WTC11 (cell line): ENCODE data around the gene AKAP3. TPM values are rescaled to one million over a fixed set of nuclear protein-coding genes. Genes with fewer than 3 reads are reported as not detected.
A peak's percentile ranks its signal among the peaks of the same experiment; 100 is the strongest.

ENCODE experiments used
- ATAC-seq: fragments of 200-7000 bp; cut with Tn5 transposase; 2 replicates; pipeline ENCODE4 v1.10.0; 2021; ENCODE audit warnings: mild to moderate bottlenecking, moderate library complexity
- CTCF ChIA-PET: fragments of 300-600 bp; sonication (Branson Sonifier 250); formaldehyde crosslinking; loops from one replicate; lab custom pipeline; 2021; ENCODE audit warnings: antibody characterized with exemption; lab: Charles Lee
- POLR2A ChIA-PET: fragments of 350-600 bp; sonication (Branson Sonifier 250); formaldehyde crosslinking; loops from one replicate; lab custom pipeline; 2021; ENCODE audit warnings: antibody characterized with exemption; lab: Charles Lee
- DNase-seq: peaks from one replicate; pipeline ENCODE4 v3.0.0; 2021; ENCODE audit warnings: low spot score
- H3K27ac Mint-ChIP-seq: 2 replicates; pipeline ENCODE4 v1.8.0; 2021; ENCODE audit warnings: mixed read lengths
- H3K27me3 Mint-ChIP-seq: 2 replicates; pipeline ENCODE4 v1.8.0; 2021; ENCODE audit warnings: low read depth, mild to moderate bottlenecking, moderate library complexity, mixed read lengths
- H3K36me3 Mint-ChIP-seq: 2 replicates; pipeline ENCODE4 v1.8.0; 2021; ENCODE audit warnings: mixed read lengths
- H3K4me1 Mint-ChIP-seq: 2 replicates; pipeline ENCODE4 v1.8.0; 2022; ENCODE audit warnings: mixed read lengths
- H3K4me3 Mint-ChIP-seq: 2 replicates; pipeline ENCODE4 v1.8.0; 2021; ENCODE audit warnings: mild to moderate bottlenecking, moderate library complexity, mixed read lengths
- H3K9me3 Mint-ChIP-seq: 2 replicates; pipeline ENCODE4 v1.8.0; 2021; ENCODE audit warnings: mixed read lengths
- CBFB ChIP-seq: sonication (generic); formaldehyde crosslinking; IDR thresholded peaks from 2 replicates; pipeline ENCODE4 v1.8.1; 2022; ENCODE audit warnings: mild to moderate bottlenecking, low read depth, missing genetic modification reagents
- E2F5 ChIP-seq: sonication (generic); formaldehyde crosslinking; IDR thresholded peaks from 2 replicates; pipeline ENCODE4 v1.8.1; 2022; ENCODE audit warnings: mild to moderate bottlenecking, moderate library complexity, missing genetic modification reagents
- ELF4 ChIP-seq: sonication (generic); formaldehyde crosslinking; IDR thresholded peaks from 2 replicates; pipeline ENCODE4 v1.8.1; 2022; ENCODE audit warnings: low read depth, mild to moderate bottlenecking, moderate library complexity, missing genetic modification reagents
- FOXK1 ChIP-seq: sonication (generic); formaldehyde crosslinking; IDR thresholded peaks from 2 replicates; pipeline ENCODE4 v1.8.0; 2022; ENCODE audit warnings: mild to moderate bottlenecking, moderate library complexity, missing genetic modification reagents
- FOXP1 ChIP-seq: sonication (generic); formaldehyde crosslinking; IDR thresholded peaks from 2 replicates; pipeline ENCODE4 v1.8.0; 2022; ENCODE audit warnings: missing genetic modification reagents, mild to moderate bottlenecking, moderate library complexity, borderline replicate concordance
- GRHL2 ChIP-seq: fragments of 250-450 bp; sonication (Bioruptor Pico); IDR thresholded peaks from 2 replicates; pipeline ENCODE4 v1.8.0; 2022; ENCODE audit warnings: mild to moderate bottlenecking, moderate library complexity; ENCODE audit not compliant: insufficient replicate concordance, severe bottlenecking
- GTF2I ChIP-seq: fragments of 250-450 bp; sonication (Bioruptor Pico); conservative IDR thresholded peaks from 2 replicates; pipeline ENCODE4 v1.4.0; 2021; ENCODE audit warnings: mild to moderate bottlenecking
- MYBL2 ChIP-seq: sonication (generic); formaldehyde crosslinking; IDR thresholded peaks from 2 replicates; pipeline ENCODE4 v1.8.1; 2023; ENCODE audit warnings: mild to moderate bottlenecking, moderate library complexity, missing genetic modification reagents
- NFE2L1 ChIP-seq: sonication (generic); formaldehyde crosslinking; IDR thresholded peaks from 2 replicates; pipeline ENCODE4 v1.8.1; 2023; ENCODE audit warnings: missing genetic modification reagents
- NR2C2 ChIP-seq: sonication (generic); formaldehyde crosslinking; IDR thresholded peaks from 2 replicates; pipeline ENCODE4 v1.8.0; 2022; ENCODE audit warnings: mild to moderate bottlenecking, missing genetic modification reagents
- OVOL2 ChIP-seq: fragments of 250-450 bp; sonication (Bioruptor Pico); IDR thresholded peaks from 2 replicates; pipeline ENCODE4 v1.9.0; 2021; ENCODE audit warnings: mild to moderate bottlenecking, borderline replicate concordance
- SP1 ChIP-seq: sonication (generic); formaldehyde crosslinking; conservative IDR thresholded peaks from 2 replicates; pipeline ENCODE4 v1.8.1; 2022; ENCODE audit warnings: missing genetic modification reagents
- ZBTB43 ChIP-seq: sonication (generic); formaldehyde crosslinking; IDR thresholded peaks from 2 replicates; pipeline ENCODE4 v1.8.1; 2023; ENCODE audit warnings: mild to moderate bottlenecking, missing genetic modification reagents
- ZNF138 ChIP-seq: sonication (generic); formaldehyde crosslinking; conservative IDR thresholded peaks from 2 replicates; pipeline ENCODE4 v1.8.1; 2022; ENCODE audit warnings: mild to moderate bottlenecking, moderate library complexity, missing genetic modification reagents
- ZNF396 ChIP-seq: fragments of 250-450 bp; sonication (Bioruptor Pico); IDR thresholded peaks from 2 replicates; pipeline ENCODE4 v1.8.0; 2021; ENCODE audit warnings: mild to moderate bottlenecking, moderate library complexity, borderline replicate concordance
- ZNF532 ChIP-seq: fragments of 250-450 bp; sonication (Bioruptor Pico); IDR thresholded peaks from 2 replicates; pipeline ENCODE4 v1.9.0; 2021; ENCODE audit warnings: mild to moderate bottlenecking, borderline replicate concordance
- ZNF671 ChIP-seq: fragments of 250-450 bp; sonication (Bioruptor Pico); IDR thresholded peaks from 2 replicates; pipeline ENCODE4 v1.8.0; 2021; ENCODE audit warnings: mild to moderate bottlenecking
- total RNA-seq: library from RNA; stranded (reverse); gene quantifications from 3 replicates; pipeline ENCODE4 v1.2.3, GENCODE V29; 2021
- TF ChIP-seq, protein P1 (sequence below): sonication (generic); formaldehyde crosslinking; IDR thresholded peaks from 2 replicates; pipeline ENCODE4 v1.8.1; 2023; ENCODE audit warnings: mild to moderate bottlenecking, moderate library complexity, missing genetic modification reagents
- TF ChIP-seq, protein P2 (sequence below): fragments of 250-450 bp; sonication (Bioruptor Pico); IDR thresholded peaks from 2 replicates; pipeline ENCODE4 v1.8.0; 2021; ENCODE audit warnings: mild to moderate bottlenecking
- TF ChIP-seq, protein P3 (sequence below): sonication (generic); formaldehyde crosslinking; IDR thresholded peaks from 2 replicates; pipeline ENCODE4 v1.8.1; 2022; ENCODE audit warnings: low read depth, mild to moderate bottlenecking, moderate library complexity, missing genetic modification reagents, borderline replicate concordance

The AKAP3 gene
- total RNA-seq, 1 experiment from 2014 or later = 1.9 TPM

- TF ChIP-seq, protein P1, sequence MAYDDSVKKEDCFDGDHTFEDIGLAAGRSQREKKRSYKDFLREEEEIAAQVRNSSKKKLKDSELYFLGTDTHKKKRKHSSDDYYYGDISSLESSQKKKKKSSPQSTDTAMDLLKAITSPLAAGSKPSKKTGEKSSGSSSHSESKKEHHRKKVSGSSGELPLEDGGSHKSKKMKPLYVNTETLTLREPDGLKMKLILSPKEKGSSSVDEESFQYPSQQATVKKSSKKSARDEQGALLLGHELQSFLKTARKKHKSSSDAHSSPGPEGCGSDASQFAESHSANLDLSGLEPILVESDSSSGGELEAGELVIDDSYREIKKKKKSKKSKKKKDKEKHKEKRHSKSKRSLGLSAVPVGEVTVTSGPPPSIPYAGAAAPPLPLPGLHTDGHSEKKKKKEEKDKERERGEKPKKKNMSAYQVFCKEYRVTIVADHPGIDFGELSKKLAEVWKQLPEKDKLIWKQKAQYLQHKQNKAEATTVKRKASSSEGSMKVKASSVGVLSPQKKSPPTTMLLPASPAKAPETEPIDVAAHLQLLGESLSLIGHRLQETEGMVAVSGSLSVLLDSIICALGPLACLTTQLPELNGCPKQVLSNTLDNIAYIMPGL (CRISPR knock-in tag) = no peak
- no peak for TF ChIP-seq NFE2L1 (CRISPR knock-in tag)
- TF ChIP-seq ZNF396 = no peak
- TF ChIP-seq, protein P2, sequence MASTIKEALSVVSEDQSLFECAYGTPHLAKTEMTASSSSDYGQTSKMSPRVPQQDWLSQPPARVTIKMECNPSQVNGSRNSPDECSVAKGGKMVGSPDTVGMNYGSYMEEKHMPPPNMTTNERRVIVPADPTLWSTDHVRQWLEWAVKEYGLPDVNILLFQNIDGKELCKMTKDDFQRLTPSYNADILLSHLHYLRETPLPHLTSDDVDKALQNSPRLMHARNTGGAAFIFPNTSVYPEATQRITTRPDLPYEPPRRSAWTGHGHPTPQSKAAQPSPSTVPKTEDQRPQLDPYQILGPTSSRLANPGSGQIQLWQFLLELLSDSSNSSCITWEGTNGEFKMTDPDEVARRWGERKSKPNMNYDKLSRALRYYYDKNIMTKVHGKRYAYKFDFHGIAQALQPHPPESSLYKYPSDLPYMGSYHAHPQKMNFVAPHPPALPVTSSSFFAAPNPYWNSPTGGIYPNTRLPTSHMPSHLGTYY = no peak
- TF ChIP-seq CBFB (CRISPR knock-in tag) = no peak
- TF ChIP-seq FOXP1 (CRISPR knock-in tag) = no peak
- TF ChIP-seq, protein P3, sequence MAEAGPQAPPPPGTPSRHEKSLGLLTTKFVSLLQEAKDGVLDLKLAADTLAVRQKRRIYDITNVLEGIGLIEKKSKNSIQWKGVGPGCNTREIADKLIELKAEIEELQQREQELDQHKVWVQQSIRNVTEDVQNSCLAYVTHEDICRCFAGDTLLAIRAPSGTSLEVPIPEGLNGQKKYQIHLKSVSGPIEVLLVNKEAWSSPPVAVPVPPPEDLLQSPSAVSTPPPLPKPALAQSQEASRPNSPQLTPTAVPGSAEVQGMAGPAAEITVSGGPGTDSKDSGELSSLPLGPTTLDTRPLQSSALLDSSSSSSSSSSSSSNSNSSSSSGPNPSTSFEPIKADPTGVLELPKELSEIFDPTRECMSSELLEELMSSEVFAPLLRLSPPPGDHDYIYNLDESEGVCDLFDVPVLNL (CRISPR knock-in tag) = no peak
These were observed 33.2 kb downstream of the AKAP3 start (continued) for GRCh38 chr12:4615667-4616066.

DNA sequence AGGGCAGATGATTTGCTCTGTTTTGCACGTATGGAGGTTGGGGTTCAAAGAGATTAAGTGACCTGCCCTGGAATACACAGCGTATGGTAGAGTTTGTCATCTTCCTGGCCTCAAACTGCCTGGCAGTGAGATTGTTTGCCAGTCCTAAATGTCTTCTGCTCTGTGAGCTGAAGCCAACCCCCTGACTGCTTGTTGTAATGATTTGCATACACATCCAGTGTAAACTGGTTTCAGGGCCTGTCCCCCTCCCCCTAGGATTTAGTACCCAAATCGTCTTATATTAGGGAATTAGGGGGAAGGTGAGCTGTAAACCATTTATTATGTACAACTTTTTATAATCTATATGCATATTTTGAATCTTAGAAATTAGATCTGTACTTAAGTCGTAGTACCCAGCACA lies 38.4 kb downstream of the AKAP3 start:
- no peaks in the 10 kb centered on the region for H3K27me3 Mint-ChIP-seq
- H3K27ac Mint-ChIP-seq = peak overlapping the region; percentile 73
- peaks cover 4% of the 10 kb centered on the region; the same call in 1 of the 2 replicates for H3K4me1 Mint-ChIP-seq
- TF ChIP-seq ELF4 (CRISPR knock-in tag) = no peak
- no peak for TF ChIP-seq MYBL2 (CRISPR knock-in tag)
- DNase-seq (no peak), ATAC-seq (no peak)
- H3K4me3 Mint-ChIP-seq = no peak overlapping the region
- no peaks in the 10 kb centered on the region for H3K9me3 Mint-ChIP-seq
- H3K36me3 Mint-ChIP-seq = peaks cover 5% of the 10 kb centered on the region; the same call in 1 of the 2 replicates
- ChIA-PET POLR2A (no interaction called here), CTCF (interaction anchor here (1.2 kb wide), 1 partner anchor 24 kb away, joined by 3 read pairs; no protein-coding TSS in a partner anchor)

GRCh38 chr12:4609071-4609470 lies 39.8 kb downstream of the AKAP3 start:
- Mint-ChIP-seq H3K36me3 (peaks cover 5% of the 10 kb centered on the region; the same call in 1 of the 2 replicates), H3K27me3 (no peaks in the 10 kb centered on the region), H3K4me1 (peaks cover 6% of the 10 kb centered on the region; the same call in 1 of the 2 replicates), H3K27ac (no peak overlapping the region), H3K9me3 (no peaks in the 10 kb centered on the region), H3K4me3 (no peak overlapping the region)
- POLR2A ChIA-PET = no interaction called here
- no peak for ATAC-seq
- CTCF ChIA-PET = interaction anchor here (1.2 kb wide), 1 partner anchor 22 kb away, joined by 3 read pairs; no protein-coding TSS in a partner anchor
- no peak for DNase-seq
- no peak for TF ChIP-seq ZNF671 (CRISPR knock-in tag)
- no peak for TF ChIP-seq NFE2L1 (CRISPR knock-in tag)
- TF ChIP-seq ZNF396 = no peak
- no peak for TF ChIP-seq FOXK1 (CRISPR knock-in tag)
- TF ChIP-seq E2F5 = no peak
- no peak for TF ChIP-seq ZNF138
- TF ChIP-seq NR2C2 (CRISPR knock-in tag) = no peak
- TF ChIP-seq, protein P2 = no peak
- TF ChIP-seq ZNF532 (CRISPR knock-in tag) = no peak
- TF ChIP-seq GTF2I (CRISPR knock-in tag) = no peak
- TF ChIP-seq SP1 = no peak
- no peak for TF ChIP-seq GRHL2 (CRISPR knock-in tag)
- no peak for TF ChIP-seq ELF4 (CRISPR knock-in tag)
- TF ChIP-seq ZBTB43 (CRISPR knock-in tag) = no peak
- TF ChIP-seq OVOL2 (CRISPR knock-in tag) = no peak
